HG02840 (cell line): ENCODE measurements around the gene SEPTIN2.
"Not testable (repeated sequence)": the region's sequence is repeated elsewhere in the genome, so short reads cannot be mapped to it uniquely, and the experiment has no call there.

Experiments used
- ATAC-seq: cut with Tn5 transposase; IDR thresholded peaks from one replicate; pipeline ENCODE4 v1.9.1; 2021; ENCODE audit warnings: mild to moderate bottlenecking, moderate library complexity, moderate number of reproducible peaks; ENCODE audit not compliant: unreplicated experiment, low FRiP score

SEPTIN2 gene

GRCh38 chr2:241344925-241345651, 29.4 kb downstream of the SEPTIN2 start:
- ATAC-seq, result no peak

GRCh38 chr2:241349941-241350340, 34.2 kb downstream of the SEPTIN2 start:
- no peak for ATAC-seq

GRCh38 chr2:241350530-241350877, 34.8 kb downstream of the SEPTIN2 start:
- ATAC-seq, result no peak

- ATAC-seq, result no peak
Observed at GRCh38 chr2:241350878-241351639, 35.3 kb downstream of the SEPTIN2 start.

GRCh38 chr2:241351640-241352031, 35.9 kb downstream of the SEPTIN2 start:
- ATAC-seq, result no peak

- no peak for ATAC-seq
Observed at GRCh38 chr2:241352227-241352626, 36.5 kb downstream of the SEPTIN2 start.

- ATAC-seq, result no peak
Observed at GRCh38 chr2:241354668-241355658, 39.2 kb downstream of the SEPTIN2 start.

- peak; percentile 77 for ATAC-seq
Observed at GRCh38 chr2:241355983-241356870, 40.5 kb downstream of the SEPTIN2 start, which contains the start of gene FARP2. Gene FARP2, plus strand, starts transcription at chr2:241356285. Its CDS starts 16,823 bp downstream, at chr2:241373108.

GRCh38 chr2:241356871-241357260, 41.1 kb downstream of the SEPTIN2 start:
- no peak for ATAC-seq

GRCh38 chr2:241357531-241357930, 41.8 kb downstream of the SEPTIN2 start:
- no peak for ATAC-seq

- ATAC-seq, result no peak
Observed at GRCh38 chr2:241358470-241358869, 42.7 kb downstream of the SEPTIN2 start.

GRCh38 chr2:241359481-241360045, 43.8 kb downstream of the SEPTIN2 start:
- no peak for ATAC-seq

- no peak for ATAC-seq
Observed at GRCh38 chr2:241363426-241363825, 47.7 kb downstream of the SEPTIN2 start.

- ATAC-seq, result no peak
Observed at GRCh38 chr2:241364781-241365180, 49.1 kb downstream of the SEPTIN2 start.

GRCh38 chr2:241366678-241367077, 51.0 kb downstream of the SEPTIN2 start:
- no peak for ATAC-seq

- no peak for ATAC-seq
Observed at GRCh38 chr2:241368643-241369042, 52.9 kb downstream of the SEPTIN2 start.

GRCh38 chr2:241372361-241372992, 56.8 kb downstream of the SEPTIN2 start:
- ATAC-seq, result no peak

- no peak for ATAC-seq
Observed at GRCh38 chr2:241373446-241373845, 57.7 kb downstream of the SEPTIN2 start.

GRCh38 chr2:241373906-241374305, 58.2 kb downstream of the SEPTIN2 start:
- ATAC-seq, result not testable (repeated sequence)
